A673 (cell line): ENCODE measurements around the gene LACRT.

Source experiments
- EZH2 ChIP-seq: fragments of 200-600 bp; sonication (generic); IDR thresholded peaks from 2 replicates; pipeline ENCODE4 v1.6.1; 2017; ENCODE audit warnings: borderline replicate concordance, low read depth, mild to moderate bottlenecking, mixed read lengths, antibody characterized with exemption, low read length; ENCODE audit not compliant: poor library complexity, severe bottlenecking
- TF ChIP-seq, protein P1 (sequence below): fragments of 300-800, 200-600 bp; sonication (generic); conservative IDR thresholded peaks from 2 replicates; pipeline ENCODE4 v1.5.1; 2017; ENCODE audit warnings: low read depth, mild to moderate bottlenecking, antibody characterized with exemption, low read length, moderate library complexity, mixed read lengths

DNA sequence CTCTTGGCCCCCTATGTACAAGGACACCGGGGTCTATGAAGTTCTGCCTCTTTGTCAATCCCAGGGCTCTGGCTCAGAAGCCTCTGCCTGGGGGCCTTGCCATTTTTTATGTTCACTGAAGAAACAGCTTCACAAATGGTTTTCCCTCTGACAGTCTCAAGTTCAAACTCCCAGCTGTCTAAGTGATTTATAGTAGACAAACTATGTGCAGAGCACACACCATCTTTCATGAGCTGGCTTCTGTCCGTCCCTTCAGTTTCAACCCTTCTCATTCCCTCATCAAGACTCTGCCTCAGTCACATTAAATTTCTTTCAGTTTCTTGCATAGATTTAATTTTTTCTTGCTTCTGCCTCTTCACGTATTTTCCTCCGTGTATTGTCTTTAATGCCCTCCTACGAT, 16.2 kb upstream of the LACRT start:
- TF ChIP-seq EZH2, result no peak
- TF ChIP-seq, protein P1, sequence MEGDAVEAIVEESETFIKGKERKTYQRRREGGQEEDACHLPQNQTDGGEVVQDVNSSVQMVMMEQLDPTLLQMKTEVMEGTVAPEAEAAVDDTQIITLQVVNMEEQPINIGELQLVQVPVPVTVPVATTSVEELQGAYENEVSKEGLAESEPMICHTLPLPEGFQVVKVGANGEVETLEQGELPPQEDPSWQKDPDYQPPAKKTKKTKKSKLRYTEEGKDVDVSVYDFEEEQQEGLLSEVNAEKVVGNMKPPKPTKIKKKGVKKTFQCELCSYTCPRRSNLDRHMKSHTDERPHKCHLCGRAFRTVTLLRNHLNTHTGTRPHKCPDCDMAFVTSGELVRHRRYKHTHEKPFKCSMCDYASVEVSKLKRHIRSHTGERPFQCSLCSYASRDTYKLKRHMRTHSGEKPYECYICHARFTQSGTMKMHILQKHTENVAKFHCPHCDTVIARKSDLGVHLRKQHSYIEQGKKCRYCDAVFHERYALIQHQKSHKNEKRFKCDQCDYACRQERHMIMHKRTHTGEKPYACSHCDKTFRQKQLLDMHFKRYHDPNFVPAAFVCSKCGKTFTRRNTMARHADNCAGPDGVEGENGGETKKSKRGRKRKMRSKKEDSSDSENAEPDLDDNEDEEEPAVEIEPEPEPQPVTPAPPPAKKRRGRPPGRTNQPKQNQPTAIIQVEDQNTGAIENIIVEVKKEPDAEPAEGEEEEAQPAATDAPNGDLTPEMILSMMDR, result no peak
